ENCODE results near the gene CGN. TPM values are rescaled to one million over a fixed set of nuclear protein-coding genes. Genes with fewer than 3 reads are reported as not detected.

The CGN gene
- total RNA-seq, 1 donor from 2014 or later: 6.7 TPM

DNA sequence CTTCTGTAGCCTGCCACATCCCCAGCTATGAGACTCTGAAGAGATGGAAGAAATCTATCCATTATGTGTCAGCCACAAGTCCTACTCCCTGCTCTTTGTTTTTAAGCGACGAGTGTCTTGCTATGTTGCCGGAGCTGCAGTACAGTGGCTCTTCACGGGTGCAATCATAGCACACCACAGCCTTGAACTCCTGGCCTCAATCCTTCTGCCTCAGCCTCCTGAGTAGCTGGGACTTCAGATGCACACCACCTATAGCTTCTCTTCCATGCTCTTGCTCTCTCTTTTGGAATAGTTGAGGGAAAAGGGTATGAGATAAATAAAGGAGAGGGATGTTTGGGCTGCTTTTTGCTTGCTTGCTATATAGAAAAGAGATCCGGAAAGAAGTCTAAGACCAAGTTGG is 30.6 kb downstream of the CGN start:
- H3K4me3 Mint-ChIP-seq: peak overlapping the region; percentile 98
- peaks cover 27% of the 10 kb centered on the region for H3K4me1 Mint-ChIP-seq
- H3K9me3 Mint-ChIP-seq: no peaks in the 10 kb centered on the region
- peaks cover 12% of the 10 kb centered on the region for H3K27me3 Mint-ChIP-seq (ENCODE audit: low read depth)
- no peaks in the 10 kb centered on the region for H3K36me3 Mint-ChIP-seq (ENCODE audit: low read depth)
- TF ChIP-seq, protein P1, sequence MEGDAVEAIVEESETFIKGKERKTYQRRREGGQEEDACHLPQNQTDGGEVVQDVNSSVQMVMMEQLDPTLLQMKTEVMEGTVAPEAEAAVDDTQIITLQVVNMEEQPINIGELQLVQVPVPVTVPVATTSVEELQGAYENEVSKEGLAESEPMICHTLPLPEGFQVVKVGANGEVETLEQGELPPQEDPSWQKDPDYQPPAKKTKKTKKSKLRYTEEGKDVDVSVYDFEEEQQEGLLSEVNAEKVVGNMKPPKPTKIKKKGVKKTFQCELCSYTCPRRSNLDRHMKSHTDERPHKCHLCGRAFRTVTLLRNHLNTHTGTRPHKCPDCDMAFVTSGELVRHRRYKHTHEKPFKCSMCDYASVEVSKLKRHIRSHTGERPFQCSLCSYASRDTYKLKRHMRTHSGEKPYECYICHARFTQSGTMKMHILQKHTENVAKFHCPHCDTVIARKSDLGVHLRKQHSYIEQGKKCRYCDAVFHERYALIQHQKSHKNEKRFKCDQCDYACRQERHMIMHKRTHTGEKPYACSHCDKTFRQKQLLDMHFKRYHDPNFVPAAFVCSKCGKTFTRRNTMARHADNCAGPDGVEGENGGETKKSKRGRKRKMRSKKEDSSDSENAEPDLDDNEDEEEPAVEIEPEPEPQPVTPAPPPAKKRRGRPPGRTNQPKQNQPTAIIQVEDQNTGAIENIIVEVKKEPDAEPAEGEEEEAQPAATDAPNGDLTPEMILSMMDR (conservative IDR thresholded peaks at IDR 0.05): no peak
- no peak overlapping the region for H3K27ac Mint-ChIP-seq (ENCODE audit: unreplicated experiment)
- no peak for DNase-seq (ENCODE audit: low read depth, low spot score)

- Mint-ChIP-seq H3K27me3 (ENCODE audit: low read depth) (peaks cover 12% of the 10 kb centered on the region), H3K4me3 (peak overlapping the region; percentile 71), H3K36me3 (ENCODE audit: low read depth) (no peaks in the 10 kb centered on the region), H3K27ac (ENCODE audit: unreplicated experiment) (no peak overlapping the region), H3K4me1 (peaks cover 33% of the 10 kb centered on the region), H3K9me3 (no peaks in the 10 kb centered on the region)
- no peak for DNase-seq (ENCODE audit: low read depth, low spot score)
- TF ChIP-seq, protein P1 (conservative IDR thresholded peaks at IDR 0.05): no peak
Measured at GRCh38 chr1:151542710-151543129, 31.5 kb downstream of the CGN start.

DNA sequence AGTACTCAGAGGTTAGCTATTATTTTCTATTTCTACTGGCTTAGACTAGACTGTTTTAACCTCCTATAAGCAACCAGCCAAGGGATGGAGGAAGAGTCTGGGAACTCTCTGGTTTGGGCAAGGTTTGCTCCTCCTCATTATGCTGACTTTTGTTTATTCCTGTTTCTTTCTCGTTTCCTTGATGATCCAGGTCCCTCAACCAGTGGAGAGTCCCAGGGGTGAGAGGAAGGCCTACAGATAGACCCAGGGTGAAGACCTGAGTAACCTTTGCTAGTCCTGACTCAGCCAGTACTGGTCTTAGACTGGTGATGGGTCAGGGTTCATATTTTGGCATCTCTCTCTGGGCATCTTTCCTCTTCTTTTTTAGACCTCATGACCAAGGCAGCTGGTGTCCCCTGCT is 34.4 kb downstream of the CGN start:
- peak overlapping the region; percentile 6 for H3K4me3 Mint-ChIP-seq

GRCh38 chr1:151546011-151546925 is 35.1 kb downstream of the CGN start:
- DNase-seq (ENCODE audit: low read depth, low spot score): no peak
- Mint-ChIP-seq H3K4me1 (peaks cover 20% of the 10 kb centered on the region), H3K27ac (ENCODE audit: unreplicated experiment) (no peak overlapping the region), H3K27me3 (ENCODE audit: low read depth) (peaks cover 3% of the 10 kb centered on the region), H3K9me3 (no peaks in the 10 kb centered on the region), H3K4me3 (no peak overlapping the region), H3K36me3 (ENCODE audit: low read depth) (no peaks in the 10 kb centered on the region)
- TF ChIP-seq, protein P1 (conservative IDR thresholded peaks at IDR 0.05): no peak

More for the DNA sequence above, 34.4 kb downstream of the CGN start:
- no peaks in the 10 kb centered on the region for H3K9me3 Mint-ChIP-seq
- H3K27me3 Mint-ChIP-seq (ENCODE audit: low read depth): peaks cover 9% of the 10 kb centered on the region
- TF ChIP-seq, protein P1 (conservative IDR thresholded peaks at IDR 0.05): no peak
- no peak overlapping the region for H3K27ac Mint-ChIP-seq (ENCODE audit: unreplicated experiment)
- H3K36me3 Mint-ChIP-seq (ENCODE audit: low read depth): no peaks in the 10 kb centered on the region
- peaks cover 25% of the 10 kb centered on the region for H3K4me1 Mint-ChIP-seq
- DNase-seq (ENCODE audit: low read depth, low spot score): no peak

DNA sequence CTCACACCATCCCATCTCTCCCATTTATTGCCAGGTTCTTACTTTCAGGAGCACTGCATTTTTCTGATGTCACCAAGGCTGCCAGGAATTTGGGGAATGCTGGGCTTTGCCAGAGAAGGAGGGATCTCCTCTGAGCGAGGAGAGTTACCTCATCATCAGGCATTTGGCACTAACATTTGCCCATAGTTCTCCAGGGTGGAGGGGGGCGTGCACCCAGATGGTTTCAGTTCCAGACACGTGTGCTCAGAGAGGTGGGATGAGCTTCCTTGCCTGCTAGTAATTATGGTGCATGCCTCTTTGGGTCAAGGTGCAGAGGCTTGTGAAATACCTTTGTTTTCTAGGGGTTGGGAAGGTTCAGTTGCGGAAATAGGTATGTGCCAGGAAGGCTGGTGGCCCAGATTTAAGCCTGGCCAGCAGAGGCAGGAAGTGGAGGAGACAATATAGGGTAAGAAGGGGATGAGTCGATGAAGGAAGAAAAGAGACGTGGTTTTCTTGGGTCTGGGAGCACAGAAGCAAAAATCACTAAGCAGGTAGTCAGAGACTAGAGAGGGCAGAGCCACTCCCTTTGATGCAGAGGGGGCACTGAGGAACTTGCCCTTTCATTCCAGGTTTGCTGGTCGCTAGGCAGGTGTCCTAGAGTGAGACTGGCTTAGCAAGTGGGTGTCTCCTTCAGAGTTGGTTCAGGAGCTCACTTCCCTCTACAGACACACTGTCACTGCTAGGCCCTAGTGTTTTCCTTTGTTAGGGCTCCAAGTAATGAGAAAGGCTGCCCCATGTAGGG is 36.1 kb downstream of the CGN start:
- TF ChIP-seq, protein P1 (conservative IDR thresholded peaks at IDR 0.05): no peak
- Mint-ChIP-seq H3K9me3 (no peaks in the 10 kb centered on the region), H3K27ac (ENCODE audit: unreplicated experiment) (peak overlapping the region; percentile 9), H3K4me1 (peaks cover 16% of the 10 kb centered on the region), H3K27me3 (ENCODE audit: low read depth) (no peaks in the 10 kb centered on the region), H3K4me3 (no peak overlapping the region), H3K36me3 (ENCODE audit: low read depth) (no peaks in the 10 kb centered on the region)
- no peak for DNase-seq (ENCODE audit: low read depth, low spot score)

Data from neural crest cell (in vitro differentiated cells).